Measurements from ENCODE around the gene PAAF1.

PAAF1 gene

DNA sequence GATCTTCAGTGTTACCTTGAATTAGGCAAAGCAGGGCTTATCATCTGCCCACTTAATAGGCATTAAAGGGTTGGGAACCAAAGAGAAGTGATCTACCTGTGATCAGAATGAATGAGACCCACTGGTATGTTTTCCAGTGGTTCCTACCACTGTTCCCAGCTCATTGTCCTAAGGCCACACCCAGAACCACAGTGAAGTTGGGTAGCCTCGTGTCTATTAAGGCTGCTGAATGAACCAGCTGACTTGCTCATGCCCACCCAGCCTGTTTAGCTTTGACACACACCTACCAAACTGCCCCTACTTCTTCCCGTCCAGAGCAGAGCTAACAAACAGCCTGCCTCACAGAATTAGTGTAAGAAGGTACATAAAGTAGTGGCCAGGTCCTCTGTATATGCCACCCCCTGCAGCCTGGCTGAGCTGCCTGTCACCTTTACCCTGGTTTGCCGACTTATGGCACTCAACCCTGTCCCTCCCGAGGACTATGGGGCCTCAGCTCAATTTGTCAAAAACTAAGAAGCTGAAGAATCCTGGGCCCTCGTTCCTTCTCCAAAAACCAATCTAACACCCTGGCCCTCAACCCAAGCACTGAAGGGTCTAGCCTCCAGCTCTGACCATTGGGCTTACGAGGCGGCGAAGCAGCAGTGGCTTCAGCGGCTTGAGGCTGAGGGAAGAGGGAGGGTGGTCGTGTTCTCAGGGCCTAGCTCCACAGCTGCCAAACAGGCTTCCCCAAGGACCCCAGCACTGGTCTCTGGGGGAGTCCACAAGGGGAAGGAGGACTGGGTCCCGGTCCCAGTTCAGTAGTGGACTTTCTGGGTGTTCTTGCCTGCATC is 96.0 kb downstream of the PAAF1 start:
- no peak for DNase-seq (ENCODE audit: low spot score)

DNA sequence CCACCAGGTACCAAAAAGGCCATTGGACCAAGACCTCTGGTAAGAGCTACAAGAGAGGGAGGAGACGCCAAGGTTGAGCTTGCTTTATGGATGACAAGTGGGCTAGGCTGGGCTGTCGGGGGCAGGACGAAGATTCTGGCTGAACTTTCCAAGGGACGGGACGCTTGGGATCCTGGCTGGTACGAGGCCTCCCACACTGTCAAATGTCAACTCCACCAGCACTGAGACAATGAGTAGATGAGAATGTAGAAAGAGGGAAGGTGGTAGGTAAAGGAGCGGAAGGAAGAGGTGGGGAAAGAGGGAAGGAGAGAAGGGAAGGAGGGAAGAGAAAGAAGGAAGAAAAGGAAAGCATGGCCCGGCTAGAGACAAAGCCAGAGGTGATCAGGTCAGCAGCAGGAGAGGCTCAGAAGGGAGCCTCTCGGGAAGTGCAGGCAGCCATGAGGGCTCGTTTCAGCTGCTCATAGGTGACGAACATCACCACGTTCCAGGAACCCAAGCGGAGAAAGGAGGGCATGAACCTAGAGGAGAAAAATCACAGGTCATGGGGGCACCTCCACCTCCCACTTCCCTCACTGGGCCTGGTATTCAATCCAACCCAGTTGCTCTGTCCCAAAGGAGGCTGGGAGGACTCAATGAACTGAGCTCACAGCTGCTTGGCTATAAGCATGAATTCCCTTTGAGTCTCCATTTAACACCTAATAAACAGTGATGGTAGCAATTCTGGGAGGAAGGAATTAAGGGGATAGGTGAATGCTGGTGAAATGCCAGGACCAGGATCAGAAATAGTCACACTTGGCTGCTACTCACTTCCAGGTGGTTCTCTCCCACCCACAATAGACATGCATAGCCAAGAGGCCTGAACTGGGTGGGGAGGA is 98.0 kb downstream of the PAAF1 start:
- DNase-seq (ENCODE audit: low spot score), result no peak

DNA sequence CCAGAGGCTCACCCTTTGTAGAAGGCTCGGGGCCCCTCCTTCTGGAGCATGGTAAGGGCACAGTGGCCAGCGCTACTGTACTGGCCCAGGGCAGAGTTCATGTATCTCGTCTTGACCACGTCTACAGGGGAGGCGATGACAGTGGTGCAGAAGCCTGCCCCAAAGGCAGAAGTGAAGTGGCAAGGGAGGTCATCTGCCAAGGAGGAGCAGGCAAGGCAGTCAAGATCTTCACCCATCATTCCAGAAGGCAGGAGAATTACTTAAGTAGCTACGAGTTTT is 98.6 kb downstream of the PAAF1 start:
- no peak for DNase-seq (ENCODE audit: low spot score)

DNA sequence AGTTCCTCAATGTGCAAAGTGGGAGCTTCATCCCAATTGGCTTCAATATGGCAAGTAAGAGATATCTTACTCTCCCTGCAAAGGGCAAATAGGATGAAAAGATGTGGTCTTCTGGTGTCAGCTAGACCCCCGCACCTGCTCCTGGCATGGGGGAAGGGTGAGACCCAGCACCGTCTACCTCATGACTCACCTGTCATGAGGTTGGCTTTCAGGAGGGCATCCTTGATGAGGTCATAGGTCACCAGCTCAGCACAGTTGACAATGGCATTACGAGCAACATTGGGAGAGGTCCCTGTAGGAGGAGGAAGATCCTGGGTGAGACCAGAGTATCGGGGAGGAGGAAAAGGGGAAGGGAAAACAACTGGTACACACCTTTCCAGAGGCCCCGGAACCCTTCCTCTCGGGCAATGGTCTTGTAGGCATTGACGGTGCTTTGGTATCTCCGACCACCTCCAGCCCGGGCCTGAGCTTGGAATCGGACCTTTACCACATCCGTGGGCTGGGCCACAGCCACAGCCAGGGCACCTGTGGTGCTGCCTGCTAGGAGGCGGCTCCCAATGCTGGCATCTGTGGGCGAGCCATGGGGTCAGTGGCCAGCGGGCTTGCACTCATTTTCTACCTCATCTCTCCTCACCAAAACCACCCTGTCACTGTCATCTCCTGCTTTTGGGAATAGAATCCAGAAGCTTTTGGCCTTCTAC is 99.8 kb downstream of the PAAF1 start:
- no peak for DNase-seq (ENCODE audit: low spot score)

DNA sequence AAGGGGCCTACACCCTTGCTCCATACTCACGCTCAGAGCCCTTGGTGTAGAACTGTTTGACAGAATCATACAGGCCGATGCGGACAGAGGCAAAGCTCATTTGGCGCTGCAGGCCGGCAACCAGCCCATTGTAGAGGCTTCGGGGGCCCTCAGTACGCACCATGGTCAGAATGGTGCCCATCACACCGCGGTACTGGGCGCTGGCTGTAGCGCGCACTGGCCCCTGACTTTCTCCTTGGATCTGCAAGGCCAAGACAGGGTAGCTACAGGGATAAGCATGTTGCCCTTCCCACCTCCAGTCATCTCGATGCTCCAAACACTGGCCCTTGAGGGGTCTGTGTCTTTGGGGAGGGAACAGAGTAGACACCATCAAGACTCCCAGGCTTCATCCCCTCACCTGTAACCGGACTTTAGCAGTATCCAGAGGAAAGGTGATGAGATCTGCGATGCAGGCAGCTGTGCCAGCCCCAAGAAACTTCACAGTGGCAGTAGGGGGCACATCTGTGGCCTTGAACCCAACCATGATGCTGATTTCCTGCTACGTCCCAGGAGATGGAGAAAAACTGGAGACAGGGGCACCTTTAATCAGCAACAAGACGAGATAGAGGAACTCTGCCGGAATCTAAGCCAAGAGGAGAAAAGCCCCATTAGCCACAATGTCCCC is 101.2 kb downstream of the PAAF1 start:
- DNase-seq (ENCODE audit: low spot score), result no peak

DNA sequence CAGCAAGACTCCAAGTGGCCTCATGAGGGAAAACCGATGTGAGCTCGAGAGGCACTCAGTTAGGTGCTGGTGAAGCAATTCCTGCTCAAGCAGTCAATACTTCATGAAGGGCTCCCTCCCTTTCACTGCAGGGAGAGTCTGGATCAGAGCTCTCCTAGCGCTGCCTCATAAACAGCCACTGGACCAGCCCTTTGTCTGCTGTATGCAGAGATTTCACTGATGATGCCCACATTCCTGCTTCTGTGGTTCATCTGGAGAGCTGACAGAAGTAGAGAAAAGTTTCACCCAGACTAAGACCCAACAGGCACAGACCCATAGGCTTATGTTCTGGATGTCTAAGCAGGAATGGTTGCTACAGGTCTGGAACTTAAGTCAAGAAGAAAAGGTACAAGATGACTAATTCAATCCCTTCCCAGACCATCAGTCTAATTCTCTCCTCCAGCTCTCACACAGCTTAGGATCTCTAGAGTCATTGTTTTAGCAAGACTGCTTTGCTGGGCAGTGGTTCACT is 101.8 kb downstream of the PAAF1 start:
- no peak for DNase-seq (ENCODE audit: low spot score)

DNA sequence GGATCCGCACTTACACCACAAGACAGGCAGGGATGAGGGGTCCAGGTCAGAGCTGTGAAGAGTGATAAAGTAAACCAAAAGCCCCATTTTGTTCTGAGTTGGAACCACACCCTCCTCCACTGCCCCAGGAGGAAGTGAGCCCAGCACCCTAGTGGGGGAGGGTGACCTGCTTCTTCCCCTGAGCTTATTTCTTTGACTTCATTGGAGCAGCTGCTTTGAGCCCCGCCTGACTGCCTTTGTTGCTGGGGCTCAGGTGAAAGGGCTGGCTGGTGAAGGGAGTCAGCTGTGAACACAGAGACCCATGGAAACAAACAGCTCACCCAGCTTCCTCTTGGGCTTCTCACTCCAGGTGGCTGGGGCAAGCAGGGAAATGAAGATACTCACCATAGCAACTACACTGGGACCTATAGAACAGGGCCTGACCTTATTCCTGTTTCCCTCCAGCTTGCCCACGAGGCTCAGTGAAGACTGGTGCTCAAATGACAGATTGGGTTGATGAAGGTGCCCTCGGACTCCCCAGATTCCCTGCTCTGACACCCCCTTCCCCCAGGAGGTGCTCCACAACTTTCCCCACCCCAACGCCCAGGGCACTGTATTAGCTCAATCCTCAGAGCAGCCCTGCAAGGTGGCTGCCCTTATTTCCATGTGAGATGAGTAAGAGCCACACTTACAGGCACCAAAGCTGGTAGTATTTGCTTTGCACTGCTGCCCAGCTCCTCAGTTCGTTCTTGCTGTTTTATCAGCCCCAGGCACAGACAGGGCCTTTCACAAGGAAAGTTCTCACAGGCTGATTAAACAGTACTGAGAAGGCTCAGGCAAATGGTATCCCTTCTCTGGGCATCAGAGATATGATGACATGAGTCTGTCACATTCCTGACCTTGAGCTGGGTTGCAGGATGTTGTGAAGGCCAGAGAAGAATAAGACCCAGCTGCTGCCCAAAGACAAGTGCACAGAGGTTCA is 103.5 kb downstream of the PAAF1 start:
- DNase-seq (ENCODE audit: low spot score), result peak; percentile 91
